Upper lobe of left lung (tissue), 4 donors: ENCODE results near the gene MCF2L.

Source experiments
- CTCF ChIP-seq, 6 experiments: fragments of 450-650 bp in 4 of 6; fragments of 200-600 bp in 2 of 6; sonication (generic) in 2 of 6; IDR thresholded peaks; one replicate each; pipeline ENCODE4 v1.5.1; 2016 to 2019; ENCODE audit warnings: antibody characterized with exemption in 6 of 6
- EP300 ChIP-seq, 4 donors: sonication (generic); formaldehyde crosslinking; IDR thresholded peaks; one replicate each; pipeline ENCODE4 v1.5.1; 2017; ENCODE audit warnings: antibody characterized with exemption in 4 of 4, control low read depth in 2 of 4
- POLR2AphosphoS5 ChIP-seq, 2 donors: sonication (generic); formaldehyde crosslinking; IDR thresholded peaks; one replicate each; pipeline ENCODE4 v1.5.1; 2017; ENCODE audit warnings: antibody characterized with exemption in 2 of 2

DNA sequence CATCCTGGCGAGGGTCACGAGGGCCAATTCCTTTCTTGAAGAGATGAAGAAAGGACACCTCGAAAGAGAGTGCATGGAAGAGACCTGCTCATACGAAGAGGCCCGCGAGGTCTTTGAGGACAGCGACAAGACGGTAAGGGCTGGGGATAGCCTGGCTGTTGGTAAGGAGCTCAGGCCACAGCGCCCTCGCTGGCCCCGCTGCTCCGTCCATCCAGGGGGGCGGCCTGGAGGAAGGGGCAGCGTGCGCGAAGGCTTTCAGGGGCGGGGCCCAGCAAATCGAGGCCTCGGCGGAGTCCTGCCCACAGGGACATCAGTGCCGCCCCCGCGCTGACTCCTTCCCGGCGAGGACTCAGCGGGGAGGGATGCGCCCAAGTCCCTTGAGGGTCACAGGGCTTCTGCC is 160.5 kb downstream of the MCF2L start:
- no peak for TF ChIP-seq POLR2AphosphoS5 (IDR thresholded peaks at IDR 0.05)
- TF ChIP-seq CTCF (IDR thresholded peaks at IDR 0.05) = no peak
- TF ChIP-seq EP300 (IDR thresholded peaks at IDR 0.05) = no peak
